Measurements from ENCODE around the gene COX19.
A peak's percentile ranks its signal among the peaks of the same experiment; 100 is the strongest.

Gene COX19, protein sequence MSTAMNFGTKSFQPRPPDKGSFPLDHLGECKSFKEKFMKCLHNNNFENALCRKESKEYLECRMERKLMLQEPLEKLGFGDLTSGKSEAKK

GRCh38 chr7:974820-975681 is at the start of gene COX19:
COX19 (minus strand) TSS chr7:975549; CDS start chr7:975509, 40 bp downstream.
- peak; percentile 76 for DNase-seq

GRCh38 chr7:1024331-1024841 is 49.0 kb upstream of the COX19 start:
- no peak for DNase-seq

- no peak for DNase-seq
Measured at GRCh38 chr7:1022801-1023465, 47.6 kb upstream of the COX19 start.

- DNase-seq: no peak
Measured at GRCh38 chr7:1022356-1022755, 47.0 kb upstream of the COX19 start.

DNA sequence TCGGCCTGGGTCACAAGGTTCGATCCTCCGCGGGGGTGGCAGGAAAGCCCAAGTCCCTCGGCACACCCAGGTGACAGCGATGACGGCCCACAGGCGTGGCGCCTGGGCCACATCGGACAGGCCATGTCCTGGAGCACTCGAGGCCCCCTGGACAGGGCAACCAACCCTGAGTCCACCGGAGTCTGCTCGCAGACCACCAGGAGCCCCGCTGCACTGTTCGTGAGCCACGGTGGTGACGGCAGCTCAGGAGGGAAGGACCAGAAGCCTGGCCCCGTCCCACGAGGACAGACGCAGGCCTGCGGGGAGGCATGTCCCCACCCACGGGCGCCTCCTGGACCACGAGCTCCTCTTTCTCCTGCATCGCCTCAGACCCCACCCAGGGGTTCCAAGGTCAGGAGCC is 46.6 kb upstream of the COX19 start:
- DNase-seq: no peak

DNA sequence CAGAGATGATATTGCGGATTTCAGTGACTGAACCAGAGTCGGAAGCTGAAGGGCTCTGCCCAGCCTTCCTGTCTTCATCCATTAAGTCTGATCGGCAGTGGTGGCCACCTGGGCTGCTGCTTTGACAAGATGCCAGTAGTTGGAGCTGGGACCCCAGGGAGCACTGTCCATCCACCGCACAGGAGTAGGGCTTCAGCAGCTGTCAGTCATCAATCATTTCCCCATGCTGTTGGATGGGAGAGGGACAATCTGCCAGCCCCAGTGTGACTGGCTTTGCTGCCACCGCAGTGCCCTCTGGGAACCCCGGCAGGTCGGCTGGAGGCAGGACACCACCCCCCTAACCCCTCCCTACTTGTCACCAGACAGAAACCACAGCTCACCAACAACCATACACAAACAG is 46.0 kb upstream of the COX19 start:
- no peak for DNase-seq

GRCh38 chr7:1020849-1021251 is 45.5 kb upstream of the COX19 start:
- no peak for DNase-seq

- no peak for DNase-seq
Measured at GRCh38 chr7:1019789-1020610, 44.7 kb upstream of the COX19 start.

- no peak for DNase-seq
Measured at GRCh38 chr7:1019255-1019785, 44.0 kb upstream of the COX19 start.

DNA sequence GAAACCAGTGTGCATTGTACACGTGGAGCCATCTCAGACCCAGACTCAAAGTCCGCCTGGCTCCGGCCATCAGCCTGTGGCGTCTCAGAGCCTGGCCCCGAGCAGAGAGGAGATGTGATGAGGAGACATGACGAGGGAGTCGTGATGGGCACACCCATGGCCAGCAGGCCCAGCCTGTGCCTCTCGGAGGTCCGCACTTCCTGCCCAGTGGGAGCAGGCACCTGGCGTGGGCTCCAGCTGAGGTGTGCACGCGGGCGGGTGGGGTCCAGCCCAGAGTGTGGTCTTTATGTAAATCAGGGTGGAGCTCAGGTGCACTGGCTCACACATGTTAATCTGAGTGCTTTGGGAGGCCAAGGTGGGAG is 43.0 kb upstream of the COX19 start:
- no peak for DNase-seq

GRCh38 chr7:1017586-1018333 is 42.4 kb upstream of the COX19 start:
- DNase-seq: no peak

GRCh38 chr7:1016577-1017531 is 41.5 kb upstream of the COX19 start:
- DNase-seq: no peak

GRCh38 chr7:1015196-1016121 is 40.1 kb upstream of the COX19 start:
- no peak for DNase-seq

DNA sequence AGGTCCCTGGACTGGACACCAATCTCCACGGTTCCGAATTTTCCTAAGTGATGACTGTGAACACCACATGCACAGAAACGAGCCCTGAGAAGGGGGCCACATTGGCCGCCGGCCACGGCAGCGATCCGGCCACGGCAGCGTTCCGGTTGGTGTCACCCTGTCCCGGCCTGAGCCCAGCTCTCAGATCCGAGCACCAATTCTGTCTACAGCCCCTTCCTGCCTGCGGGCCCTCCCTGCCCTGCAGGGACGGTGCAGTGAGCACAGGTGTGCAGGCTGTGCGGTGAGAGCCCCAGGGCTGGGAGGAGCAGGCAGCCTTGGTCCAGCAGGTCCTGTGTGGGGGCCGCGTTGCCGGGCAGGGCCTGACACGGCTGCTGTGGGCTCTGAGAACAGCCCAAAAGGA is 39.3 kb upstream of the COX19 start:
- DNase-seq: no peak

- no peak for DNase-seq
Measured at GRCh38 chr7:1013581-1013980, 38.2 kb upstream of the COX19 start.

DNA sequence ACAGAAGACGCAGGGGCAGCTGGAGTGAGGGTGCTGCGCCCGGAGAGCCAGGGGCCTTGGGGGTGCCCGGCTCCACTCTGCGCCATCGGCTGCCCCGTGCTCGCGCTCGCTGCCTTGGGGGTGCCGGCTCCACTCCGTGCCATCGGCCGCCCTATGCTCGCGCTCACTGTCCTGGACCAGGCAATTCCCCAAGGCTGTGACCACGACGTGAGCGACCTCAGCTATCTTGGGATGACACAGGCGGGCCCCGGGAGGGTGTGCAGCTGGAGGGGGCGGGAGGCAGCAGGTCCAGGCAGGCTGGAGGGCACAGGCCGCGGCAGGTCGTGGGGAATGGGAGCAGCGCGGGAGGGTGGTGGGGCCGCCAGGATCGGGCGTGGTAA is 37.4 kb upstream of the COX19 start:
- no peak for DNase-seq

DNA sequence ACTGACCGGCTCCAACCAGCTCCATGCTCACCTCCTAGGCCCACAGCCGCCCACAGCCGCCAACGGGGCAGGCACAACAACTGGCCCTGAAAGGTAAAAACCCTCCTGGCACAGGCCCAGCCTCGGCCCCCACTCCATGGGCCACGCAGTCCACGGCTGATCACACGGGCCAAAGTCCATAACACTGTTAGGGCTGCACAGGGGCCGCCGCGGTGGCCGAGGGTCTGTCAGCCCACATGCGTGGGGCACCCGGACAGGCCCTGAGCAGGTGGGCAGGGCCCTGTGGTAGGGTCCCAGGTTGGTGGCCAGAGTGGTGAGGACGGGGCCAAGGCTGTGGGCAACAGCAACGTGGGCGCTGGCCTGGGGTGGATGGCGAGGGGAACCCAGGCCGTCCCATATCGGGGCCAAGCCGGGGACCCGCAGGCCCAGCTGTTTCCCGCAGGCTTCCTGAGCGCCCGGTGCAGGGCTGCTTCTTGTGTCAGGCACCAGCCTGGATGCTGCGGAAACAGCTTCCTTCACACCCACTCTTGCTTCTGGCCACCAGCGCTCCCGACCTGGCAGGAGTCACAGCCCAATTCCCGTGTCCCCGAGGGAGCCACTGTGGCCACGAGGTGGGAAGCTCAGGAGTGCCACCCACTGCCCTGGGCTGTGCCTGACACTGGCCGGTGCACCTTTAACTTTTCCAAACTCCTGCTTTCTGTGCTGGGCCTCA is 36.8 kb upstream of the COX19 start:
- DNase-seq: no peak

GRCh38 chr7:1011297-1012003 is 36.1 kb upstream of the COX19 start:
- no peak for DNase-seq

Measured in NCI-H1694 treated with DMSO at 0.1 percent for 48 hours (cell line).